GM12864 (cell line): ENCODE data around the gene B4GALT4.

Experiments used
- DNase-seq: peaks from one replicate; pipeline ENCODE4 v3.0.0-alpha.2; 2011; ENCODE audit warnings: low read depth
- H3K4me3 ChIP-seq: 2 replicates; pipeline ENCODE4 v1.5.1; 2011; ENCODE audit warnings: mild to moderate bottlenecking, low read depth, low read length, control low read depth
- TF ChIP-seq, protein P1 (sequence below): IDR thresholded peaks from 2 replicates; pipeline ENCODE4 v1.5.1; 2011; ENCODE audit warnings: low read depth, mild to moderate bottlenecking, moderate library complexity, low read length, control low read depth, inconsistent platforms; ENCODE audit errors: missing control alignments

The B4GALT4 gene

DNA sequence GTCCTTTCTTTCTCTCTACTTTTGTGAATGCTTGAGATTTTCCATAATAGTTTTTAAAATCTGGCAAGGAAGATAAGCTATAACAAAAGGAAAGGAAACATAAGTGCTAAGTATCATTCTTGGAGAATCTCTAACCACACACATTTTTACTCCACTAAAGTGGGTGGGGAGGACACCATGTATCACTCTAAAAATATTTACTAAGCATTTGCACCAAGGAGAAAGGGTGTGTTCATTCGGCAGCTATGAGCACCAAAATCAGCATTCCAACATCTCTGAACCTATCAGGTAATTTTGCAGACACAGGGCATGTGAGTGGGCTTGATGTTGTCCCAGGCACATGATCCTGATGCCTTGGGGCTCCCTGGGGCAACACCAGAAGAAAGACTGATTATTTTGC is 5.5 kb downstream of the B4GALT4 start:
- H3K4me3 ChIP-seq = no peak overlapping the region
- TF ChIP-seq, protein P1, sequence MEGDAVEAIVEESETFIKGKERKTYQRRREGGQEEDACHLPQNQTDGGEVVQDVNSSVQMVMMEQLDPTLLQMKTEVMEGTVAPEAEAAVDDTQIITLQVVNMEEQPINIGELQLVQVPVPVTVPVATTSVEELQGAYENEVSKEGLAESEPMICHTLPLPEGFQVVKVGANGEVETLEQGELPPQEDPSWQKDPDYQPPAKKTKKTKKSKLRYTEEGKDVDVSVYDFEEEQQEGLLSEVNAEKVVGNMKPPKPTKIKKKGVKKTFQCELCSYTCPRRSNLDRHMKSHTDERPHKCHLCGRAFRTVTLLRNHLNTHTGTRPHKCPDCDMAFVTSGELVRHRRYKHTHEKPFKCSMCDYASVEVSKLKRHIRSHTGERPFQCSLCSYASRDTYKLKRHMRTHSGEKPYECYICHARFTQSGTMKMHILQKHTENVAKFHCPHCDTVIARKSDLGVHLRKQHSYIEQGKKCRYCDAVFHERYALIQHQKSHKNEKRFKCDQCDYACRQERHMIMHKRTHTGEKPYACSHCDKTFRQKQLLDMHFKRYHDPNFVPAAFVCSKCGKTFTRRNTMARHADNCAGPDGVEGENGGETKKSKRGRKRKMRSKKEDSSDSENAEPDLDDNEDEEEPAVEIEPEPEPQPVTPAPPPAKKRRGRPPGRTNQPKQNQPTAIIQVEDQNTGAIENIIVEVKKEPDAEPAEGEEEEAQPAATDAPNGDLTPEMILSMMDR = no peak
- no peak for DNase-seq

DNA sequence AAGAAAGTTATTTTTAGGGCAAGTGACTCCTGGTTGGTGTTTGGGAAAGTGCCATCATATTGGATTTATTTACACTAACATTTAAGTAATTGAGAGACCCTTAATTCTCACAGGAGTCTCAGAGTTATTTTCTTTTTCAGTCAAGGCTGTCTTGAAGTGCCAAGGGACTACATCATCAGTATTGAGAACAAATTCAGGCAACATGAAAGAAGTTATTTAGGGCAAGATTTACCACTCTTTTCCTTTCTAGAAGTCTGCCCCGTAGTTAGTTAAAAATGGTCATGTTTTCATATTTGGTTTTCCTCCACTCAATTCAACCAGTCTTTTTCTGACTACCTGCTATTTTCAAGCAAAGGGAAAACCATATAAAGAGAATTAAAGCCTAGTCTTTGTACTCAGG is 6.1 kb downstream of the B4GALT4 start:
- H3K4me3 ChIP-seq = no peak overlapping the region
- TF ChIP-seq, protein P1 = no peak
- DNase-seq = no peak

DNA sequence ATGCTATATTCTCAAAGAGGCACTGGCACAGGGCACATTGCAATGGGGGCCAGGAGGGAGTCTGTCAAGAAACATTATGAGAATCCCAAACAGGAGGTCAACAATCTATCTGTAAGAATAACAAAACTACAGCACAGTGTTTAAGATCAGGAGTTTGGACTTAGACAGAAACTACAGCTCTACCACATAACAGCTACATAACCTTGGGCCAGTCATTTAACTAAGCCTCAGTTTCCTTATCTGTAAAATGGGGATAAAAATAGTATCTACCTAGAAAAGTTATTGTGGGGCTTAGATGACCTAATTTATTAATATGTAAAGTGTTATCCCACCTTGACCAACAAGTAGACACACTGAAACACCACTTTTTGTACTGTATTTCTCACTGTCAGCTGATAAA is 9.9 kb downstream of the B4GALT4 start:
- TF ChIP-seq, protein P1 = no peak
- DNase-seq = no peak

DNA sequence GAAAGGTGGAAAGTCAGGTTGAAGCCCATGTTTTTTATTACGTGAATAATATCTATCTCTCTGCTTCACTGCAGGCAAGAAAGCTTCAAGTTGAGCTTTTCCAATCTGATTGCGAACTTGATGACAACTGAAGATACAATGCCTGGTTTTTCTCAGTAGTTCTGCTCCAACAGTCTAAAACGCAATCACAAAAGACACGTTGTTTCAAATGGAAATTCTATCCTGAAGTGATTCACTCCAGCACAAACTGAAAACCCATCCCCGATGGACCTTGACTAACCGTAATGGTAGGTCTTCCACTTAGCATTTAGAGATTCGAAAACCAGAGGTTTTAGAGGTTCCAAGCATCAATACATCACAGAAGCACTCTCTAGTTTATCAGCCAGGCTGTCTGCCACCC is 10.6 kb downstream of the B4GALT4 start:
- no peak for DNase-seq
- TF ChIP-seq, protein P1 = no peak
- H3K4me3 ChIP-seq = no peak overlapping the region

More for the DNA sequence above, 9.9 kb downstream of the B4GALT4 start:
- H3K4me3 ChIP-seq = no peak overlapping the region

DNA sequence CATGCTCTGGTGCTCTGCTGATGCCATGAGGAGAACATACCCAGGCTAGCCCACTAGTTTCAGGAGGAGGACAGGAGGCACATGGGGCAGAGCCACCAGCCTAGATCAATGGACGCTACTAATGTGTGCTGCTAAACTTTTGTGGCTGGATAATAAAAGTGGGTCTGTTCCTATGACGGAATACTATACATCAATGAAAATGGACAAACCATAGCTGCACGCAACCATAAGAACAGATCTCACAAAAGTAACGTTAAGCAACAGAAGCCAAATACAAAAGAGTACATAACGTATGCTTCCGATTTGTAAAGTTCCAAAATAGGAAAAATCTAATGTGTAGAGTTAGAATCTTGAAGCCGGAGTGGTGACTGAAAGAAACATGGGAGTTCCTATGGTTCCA is 11.5 kb downstream of the B4GALT4 start:
- TF ChIP-seq, protein P1 = no peak
- no peak overlapping the region for H3K4me3 ChIP-seq
- DNase-seq = no peak

DNA sequence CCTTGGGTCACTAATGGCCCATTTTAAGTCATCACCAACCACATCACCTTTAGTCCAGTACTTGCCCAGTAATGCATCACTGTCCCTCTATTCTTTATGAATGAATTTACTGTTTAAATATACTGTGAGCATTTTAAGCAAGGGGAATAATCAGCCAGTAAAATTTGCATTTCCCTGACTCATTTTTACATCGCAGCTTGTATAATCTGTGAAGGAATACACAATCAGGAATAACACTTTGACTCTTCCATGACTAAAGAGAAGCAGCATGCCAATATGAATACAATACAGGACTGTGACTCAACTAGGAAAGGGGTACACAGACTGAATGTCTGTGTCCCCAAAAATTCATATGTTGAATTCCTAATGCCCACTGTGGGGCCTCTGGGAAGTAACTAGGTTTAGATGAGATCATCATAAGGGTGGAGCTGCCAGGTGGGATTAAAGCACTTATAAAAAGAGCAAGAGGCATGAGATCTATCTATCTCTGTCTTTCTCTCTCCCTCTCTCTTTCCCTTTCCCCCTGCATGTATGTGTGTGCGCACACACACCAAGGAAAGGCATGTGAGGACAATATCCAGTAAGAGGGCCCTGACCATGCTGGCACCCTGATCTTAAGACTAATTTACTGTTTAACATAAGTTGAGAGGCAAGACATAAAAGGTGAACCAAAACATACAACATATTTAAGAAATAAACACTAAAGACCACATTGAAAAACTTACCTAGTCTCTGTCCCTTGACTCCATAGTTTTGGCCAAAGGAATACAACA is 12.1 kb downstream of the B4GALT4 start:
- TF ChIP-seq, protein P1 = no peak
- H3K4me3 ChIP-seq = no peak overlapping the region
- no peak for DNase-seq
